Measurements from ENCODE around the gene SGTA.

- no peak for TF ChIP-seq POLR2A (IDR thresholded peaks at IDR 0.05; ENCODE audit: control extremely low read depth in 1 of 2, low read depth in 2 of 2, low read length in 2 of 2)
- TF ChIP-seq CTCF (IDR thresholded peaks at IDR 0.05; ENCODE audit: control extremely low read depth in 1 of 3, insufficient read depth in 1 of 3, low read depth in 1 of 3, low read length in 3 of 3), result no peak
- TF ChIP-seq E2F6 (IDR thresholded peaks at IDR 0.05), result no peak
- TF ChIP-seq EP300 (IDR thresholded peaks at IDR 0.05; ENCODE audit: borderline replicate concordance in 1 of 2, low read depth in 2 of 2, low read length in 2 of 2), result no peak
- no peak for TF ChIP-seq EZH2 (IDR thresholded peaks at IDR 0.05; ENCODE audit: low read depth, low read length, severe bottlenecking)
- TF ChIP-seq TCF12 (IDR thresholded peaks at IDR 0.05; ENCODE audit: low read depth, low read length), result no peak
These were observed 26.6 kb downstream of the SGTA start for GRCh38 chr19:2756477-2756876.

All from H1 (cell line).